ENCODE results near the gene ADAM11.
"Not testable (repeated sequence)": the region's sequence is repeated elsewhere in the genome, so short reads cannot be mapped to it uniquely, and the experiment has no call there.

- TF ChIP-seq POLR2A, CTCF (IDR thresholded peaks at IDR 0.05): not testable (repeated sequence)
Measured at GRCh38 chr17:44726121-44726520, 32.7 kb upstream of the ADAM11 start.
